ENCODE data around the gene NCAPH2. TPM values are rescaled to one million over a fixed set of nuclear protein-coding genes. Genes with fewer than 3 reads are reported as not detected.

Gene NCAPH2
- total and polyA plus RNA-seq, 2 of the 8 experiments (the other 6 are each of a cell fraction or from before 2014, with no cell fraction given) = 62.2 to 81.6 TPM

DNA sequence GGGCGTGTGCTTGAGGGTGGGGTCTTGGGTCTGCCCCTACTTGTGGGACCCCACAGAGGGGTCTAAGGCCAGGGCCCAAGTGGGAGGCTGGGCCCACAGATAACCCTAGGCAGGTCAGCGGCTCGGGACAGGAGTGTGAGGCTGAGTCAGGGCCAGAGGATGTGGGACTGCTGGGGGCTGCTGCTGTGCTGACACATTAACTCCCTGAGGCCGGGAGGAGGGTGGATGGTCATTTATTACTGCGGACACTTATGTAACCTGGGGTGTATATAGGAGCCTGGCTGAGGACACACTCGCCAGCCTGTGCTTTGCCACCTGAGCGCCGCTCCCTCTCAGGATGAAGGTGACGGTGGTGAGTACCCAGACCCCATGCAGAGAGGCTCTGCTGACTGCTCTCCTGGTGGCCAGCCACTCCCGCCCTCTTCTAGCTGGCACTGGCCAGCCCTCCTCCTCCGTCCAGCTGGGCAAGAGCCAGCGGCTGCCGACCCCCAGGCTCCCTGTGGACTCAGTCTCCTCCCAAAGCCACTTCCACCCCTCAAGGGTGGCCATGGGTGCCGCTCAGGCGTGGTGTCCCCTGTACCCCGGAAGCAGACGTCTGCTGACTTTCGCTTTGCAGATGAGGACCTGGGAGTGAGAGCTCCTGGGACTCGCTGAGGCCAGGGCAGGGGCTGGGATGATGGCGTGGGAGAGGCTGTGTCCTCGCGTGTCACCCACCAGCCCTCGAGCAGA lies 21.3 kb upstream of the NCAPH2 start, which contains the start of gene MIOX (continued):
- TF ChIP-seq, protein P1, sequence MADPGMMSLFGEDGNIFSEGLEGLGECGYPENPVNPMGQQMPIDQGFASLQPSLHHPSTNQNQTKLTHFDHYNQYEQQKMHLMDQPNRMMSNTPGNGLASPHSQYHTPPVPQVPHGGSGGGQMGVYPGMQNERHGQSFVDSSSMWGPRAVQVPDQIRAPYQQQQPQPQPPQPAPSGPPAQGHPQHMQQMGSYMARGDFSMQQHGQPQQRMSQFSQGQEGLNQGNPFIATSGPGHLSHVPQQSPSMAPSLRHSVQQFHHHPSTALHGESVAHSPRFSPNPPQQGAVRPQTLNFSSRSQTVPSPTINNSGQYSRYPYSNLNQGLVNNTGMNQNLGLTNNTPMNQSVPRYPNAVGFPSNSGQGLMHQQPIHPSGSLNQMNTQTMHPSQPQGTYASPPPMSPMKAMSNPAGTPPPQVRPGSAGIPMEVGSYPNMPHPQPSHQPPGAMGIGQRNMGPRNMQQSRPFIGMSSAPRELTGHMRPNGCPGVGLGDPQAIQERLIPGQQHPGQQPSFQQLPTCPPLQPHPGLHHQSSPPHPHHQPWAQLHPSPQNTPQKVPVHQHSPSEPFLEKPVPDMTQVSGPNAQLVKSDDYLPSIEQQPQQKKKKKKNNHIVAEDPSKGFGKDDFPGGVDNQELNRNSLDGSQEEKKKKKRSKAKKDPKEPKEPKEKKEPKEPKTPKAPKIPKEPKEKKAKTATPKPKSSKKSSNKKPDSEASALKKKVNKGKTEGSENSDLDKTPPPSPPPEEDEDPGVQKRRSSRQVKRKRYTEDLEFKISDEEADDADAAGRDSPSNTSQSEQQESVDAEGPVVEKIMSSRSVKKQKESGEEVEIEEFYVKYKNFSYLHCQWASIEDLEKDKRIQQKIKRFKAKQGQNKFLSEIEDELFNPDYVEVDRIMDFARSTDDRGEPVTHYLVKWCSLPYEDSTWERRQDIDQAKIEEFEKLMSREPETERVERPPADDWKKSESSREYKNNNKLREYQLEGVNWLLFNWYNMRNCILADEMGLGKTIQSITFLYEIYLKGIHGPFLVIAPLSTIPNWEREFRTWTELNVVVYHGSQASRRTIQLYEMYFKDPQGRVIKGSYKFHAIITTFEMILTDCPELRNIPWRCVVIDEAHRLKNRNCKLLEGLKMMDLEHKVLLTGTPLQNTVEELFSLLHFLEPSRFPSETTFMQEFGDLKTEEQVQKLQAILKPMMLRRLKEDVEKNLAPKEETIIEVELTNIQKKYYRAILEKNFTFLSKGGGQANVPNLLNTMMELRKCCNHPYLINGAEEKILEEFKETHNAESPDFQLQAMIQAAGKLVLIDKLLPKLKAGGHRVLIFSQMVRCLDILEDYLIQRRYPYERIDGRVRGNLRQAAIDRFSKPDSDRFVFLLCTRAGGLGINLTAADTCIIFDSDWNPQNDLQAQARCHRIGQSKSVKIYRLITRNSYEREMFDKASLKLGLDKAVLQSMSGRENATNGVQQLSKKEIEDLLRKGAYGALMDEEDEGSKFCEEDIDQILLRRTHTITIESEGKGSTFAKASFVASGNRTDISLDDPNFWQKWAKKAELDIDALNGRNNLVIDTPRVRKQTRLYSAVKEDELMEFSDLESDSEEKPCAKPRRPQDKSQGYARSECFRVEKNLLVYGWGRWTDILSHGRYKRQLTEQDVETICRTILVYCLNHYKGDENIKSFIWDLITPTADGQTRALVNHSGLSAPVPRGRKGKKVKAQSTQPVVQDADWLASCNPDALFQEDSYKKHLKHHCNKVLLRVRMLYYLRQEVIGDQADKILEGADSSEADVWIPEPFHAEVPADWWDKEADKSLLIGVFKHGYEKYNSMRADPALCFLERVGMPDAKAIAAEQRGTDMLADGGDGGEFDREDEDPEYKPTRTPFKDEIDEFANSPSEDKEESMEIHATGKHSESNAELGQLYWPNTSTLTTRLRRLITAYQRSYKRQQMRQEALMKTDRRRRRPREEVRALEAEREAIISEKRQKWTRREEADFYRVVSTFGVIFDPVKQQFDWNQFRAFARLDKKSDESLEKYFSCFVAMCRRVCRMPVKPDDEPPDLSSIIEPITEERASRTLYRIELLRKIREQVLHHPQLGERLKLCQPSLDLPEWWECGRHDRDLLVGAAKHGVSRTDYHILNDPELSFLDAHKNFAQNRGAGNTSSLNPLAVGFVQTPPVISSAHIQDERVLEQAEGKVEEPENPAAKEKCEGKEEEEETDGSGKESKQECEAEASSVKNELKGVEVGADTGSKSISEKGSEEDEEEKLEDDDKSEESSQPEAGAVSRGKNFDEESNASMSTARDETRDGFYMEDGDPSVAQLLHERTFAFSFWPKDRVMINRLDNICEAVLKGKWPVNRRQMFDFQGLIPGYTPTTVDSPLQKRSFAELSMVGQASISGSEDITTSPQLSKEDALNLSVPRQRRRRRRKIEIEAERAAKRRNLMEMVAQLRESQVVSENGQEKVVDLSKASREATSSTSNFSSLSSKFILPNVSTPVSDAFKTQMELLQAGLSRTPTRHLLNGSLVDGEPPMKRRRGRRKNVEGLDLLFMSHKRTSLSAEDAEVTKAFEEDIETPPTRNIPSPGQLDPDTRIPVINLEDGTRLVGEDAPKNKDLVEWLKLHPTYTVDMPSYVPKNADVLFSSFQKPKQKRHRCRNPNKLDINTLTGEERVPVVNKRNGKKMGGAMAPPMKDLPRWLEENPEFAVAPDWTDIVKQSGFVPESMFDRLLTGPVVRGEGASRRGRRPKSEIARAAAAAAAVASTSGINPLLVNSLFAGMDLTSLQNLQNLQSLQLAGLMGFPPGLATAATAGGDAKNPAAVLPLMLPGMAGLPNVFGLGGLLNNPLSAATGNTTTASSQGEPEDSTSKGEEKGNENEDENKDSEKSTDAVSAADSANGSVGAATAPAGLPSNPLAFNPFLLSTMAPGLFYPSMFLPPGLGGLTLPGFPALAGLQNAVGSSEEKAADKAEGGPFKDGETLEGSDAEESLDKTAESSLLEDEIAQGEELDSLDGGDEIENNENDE (IDR thresholded peaks at IDR 0.05; ENCODE audit: insufficient replicate concordance, low read length) = no peak
- TF ChIP-seq SP1 (IDR thresholded peaks at IDR 0.05; ENCODE audit: low read depth, low read length) (no peak), EGR1 (IDR thresholded peaks at IDR 0.05; ENCODE audit: borderline replicate concordance, low read depth, low read length) (no peak), SP4 (IDR thresholded peaks at IDR 0.05; ENCODE audit: low read length) (no peak)
- TF ChIP-seq, protein P2, sequence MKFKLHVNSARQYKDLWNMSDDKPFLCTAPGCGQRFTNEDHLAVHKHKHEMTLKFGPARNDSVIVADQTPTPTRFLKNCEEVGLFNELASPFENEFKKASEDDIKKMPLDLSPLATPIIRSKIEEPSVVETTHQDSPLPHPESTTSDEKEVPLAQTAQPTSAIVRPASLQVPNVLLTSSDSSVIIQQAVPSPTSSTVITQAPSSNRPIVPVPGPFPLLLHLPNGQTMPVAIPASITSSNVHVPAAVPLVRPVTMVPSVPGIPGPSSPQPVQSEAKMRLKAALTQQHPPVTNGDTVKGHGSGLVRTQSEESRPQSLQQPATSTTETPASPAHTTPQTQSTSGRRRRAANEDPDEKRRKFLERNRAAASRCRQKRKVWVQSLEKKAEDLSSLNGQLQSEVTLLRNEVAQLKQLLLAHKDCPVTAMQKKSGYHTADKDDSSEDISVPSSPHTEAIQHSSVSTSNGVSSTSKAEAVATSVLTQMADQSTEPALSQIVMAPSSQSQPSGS (IDR thresholded peaks at IDR 0.05; ENCODE audit: low read length) = no peak

All from H1 (cell line).